Right atrium auricular region (tissue), 2 donors: ENCODE measurements around the gene RASGRP3. TPM values are rescaled to one million over a fixed set of nuclear protein-coding genes. Genes with fewer than 3 reads are reported as not detected.
A peak's percentile ranks its signal among the peaks of the same experiment; 100 is the strongest.
"Not testable (repeated sequence)": the region's sequence is repeated elsewhere in the genome, so short reads cannot be mapped to it uniquely, and the experiment has no call there.

ENCODE experiments used
- DNase-seq: peaks from one replicate; pipeline ENCODE4 v3.0.0-alpha.2; 2019; ENCODE audit warnings: low spot score
- H3K27ac ChIP-seq, 2 donors: fragments of 200-600 bp; sonication (generic); 1 replicate in 1 of 2; 2 replicates in 1 of 2; pipeline ENCODE4 v1.5.1; 2016 to 2019
- H3K27me3 ChIP-seq, 2 donors: fragments of 200-600 bp; sonication (generic); one replicate each; pipeline versions ENCODE4 v1.5.1 to v1.6.0; 2017 to 2019
- H3K36me3 ChIP-seq: fragments of 200-600 bp; sonication (generic); one replicate; pipeline ENCODE4 v1.5.1; 2016
- H3K4me1 ChIP-seq, 2 donors: fragments of 200-600 bp; sonication (generic); one replicate each; pipeline versions ENCODE4 v1.5.1 to v1.6.0; 2017 to 2019
- H3K4me3 ChIP-seq, 2 donors: fragments of 200-600 bp; sonication (generic); 1 replicate in 1 of 2; 2 replicates in 1 of 2; pipeline ENCODE4 v1.5.1; 2017 to 2019; ENCODE audit warnings: mild to moderate bottlenecking in 1 of 2, moderate library complexity in 1 of 2
- H3K9me3 ChIP-seq, 2 donors: fragments of 200-600 bp; sonication (generic); one replicate each; pipeline ENCODE4 v1.5.1; 2019
- CTCF ChIP-seq, 2 donors: fragments of 200-600 bp; sonication (generic); IDR thresholded peaks; one replicate each; pipeline ENCODE4 v1.5.1; 2019; ENCODE audit warnings: antibody characterized with exemption in 2 of 2
- total RNA-seq, 2 donors: library from RNA; depleted of rRNA; stranded (reverse); fragments of >200 nt; gene quantifications; one replicate each; pipeline ENCODE4 v1.1.0, GENCODE V29; 2016

RASGRP3 gene
- total RNA-seq, 2 donors from 2014 or later = 50.0 to 56.3 TPM

GRCh38 chr2:33441235-33441810, 35.1 kb upstream of the RASGRP3 start:
- no peaks in the 10 kb centered on the region for H3K9me3 ChIP-seq
- no peak for DNase-seq
- TF ChIP-seq CTCF (IDR thresholded peaks at IDR 0.05) = peak; percentile 48 to 84
- no peaks in the 10 kb centered on the region for H3K36me3 ChIP-seq
- no peak overlapping the region for H3K4me3 ChIP-seq
- H3K4me1 ChIP-seq = peaks cover 0 to 28% of the 10 kb centered on the region in 2 donors
- no peak overlapping the region for H3K27ac ChIP-seq
- H3K27me3 ChIP-seq = no peaks in the 10 kb centered on the region

DNA sequence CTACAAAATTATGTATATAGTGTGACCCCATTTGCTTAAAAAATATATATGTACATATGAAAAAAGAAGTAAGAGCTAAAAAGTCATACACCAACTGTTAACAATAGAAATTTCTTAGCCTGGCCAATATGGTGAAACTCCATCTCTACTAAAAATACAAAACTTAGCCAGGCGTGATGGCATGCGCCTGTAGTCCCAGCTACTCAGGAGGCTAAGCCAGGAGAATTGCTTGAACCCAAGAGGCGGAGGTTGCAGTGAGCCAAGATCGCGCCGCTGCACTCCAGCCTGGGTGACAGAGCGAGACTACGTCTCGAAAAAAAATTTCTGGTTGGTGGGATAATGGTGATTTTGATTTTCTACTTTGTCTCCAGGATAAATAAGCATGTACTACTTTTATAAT, 34.4 kb upstream of the RASGRP3 start:
- not testable (repeated sequence) for DNase-seq, H3K36me3 ChIP-seq, H3K9me3 ChIP-seq, H3K4me3 ChIP-seq, H3K27me3 ChIP-seq
- H3K4me1 ChIP-seq = peaks cover 0 to 25% of the 10 kb centered on the region in 2 donors
- peak overlapping the region; percentile 47 to 51 for H3K27ac ChIP-seq

- Histone ChIP-seq H3K9me3 (no peaks in the 10 kb centered on the region), H3K4me1 (peaks cover 0 to 25% of the 10 kb centered on the region in 2 donors), H3K27ac (peak overlapping the region; percentile 47 to 51), H3K27me3 (no peaks in the 10 kb centered on the region), H3K4me3 (no peak overlapping the region), H3K36me3 (no peaks in the 10 kb centered on the region)
- no peak for TF ChIP-seq CTCF (IDR thresholded peaks at IDR 0.05)
- DNase-seq = no peak
Observed at GRCh38 chr2:33442528-33443079, 33.8 kb upstream of the RASGRP3 start.

DNA sequence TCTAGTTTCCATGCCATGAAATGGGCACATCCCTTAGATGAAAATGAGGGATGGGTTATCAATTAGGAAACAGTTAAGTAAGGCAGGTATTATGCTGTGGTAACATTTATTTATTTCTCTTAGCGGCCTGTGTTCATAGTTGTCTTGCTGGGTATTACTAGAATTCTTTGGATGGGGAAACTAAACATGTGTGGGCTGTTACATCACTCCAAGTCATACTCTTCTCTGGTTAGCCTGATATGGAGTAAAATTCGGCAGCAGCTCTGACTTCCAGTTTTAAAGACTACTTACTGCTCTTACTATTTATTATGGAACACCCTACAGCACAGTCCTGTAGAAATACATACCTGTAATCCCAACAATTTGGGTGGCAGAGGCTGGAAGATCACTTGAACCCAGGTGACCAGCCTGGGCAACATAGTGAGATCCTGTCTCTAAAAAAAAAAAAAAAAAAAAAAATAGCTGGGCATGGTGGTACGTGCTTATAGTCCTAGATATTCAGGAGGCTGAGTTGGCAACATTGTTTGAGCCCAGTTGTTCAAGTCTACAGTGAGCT, 33.1 kb upstream of the RASGRP3 start:
- Histone ChIP-seq H3K4me3 (no peak overlapping the region), H3K9me3 (no peaks in the 10 kb centered on the region), H3K36me3 (no peaks in the 10 kb centered on the region), H3K27me3 (no peaks in the 10 kb centered on the region), H3K27ac (peak overlapping the region; percentile 47 to 51), H3K4me1 (peaks cover 0 to 25% of the 10 kb centered on the region in 2 donors)
- DNase-seq = no peak
- TF ChIP-seq CTCF (IDR thresholded peaks at IDR 0.05) = no peak

- H3K9me3 ChIP-seq = no peaks in the 10 kb centered on the region
- H3K27me3 ChIP-seq = no peaks in the 10 kb centered on the region
- no peak for TF ChIP-seq CTCF (IDR thresholded peaks at IDR 0.05)
- no peak for DNase-seq
- H3K4me3 ChIP-seq = no peak overlapping the region
- peaks cover 0 to 16% of the 10 kb centered on the region in 2 donors for H3K4me1 ChIP-seq
- H3K36me3 ChIP-seq = no peaks in the 10 kb centered on the region
- H3K27ac ChIP-seq = peak overlapping the region; percentile 55 to 57
Observed at GRCh38 chr2:33444967-33445366, 31.5 kb upstream of the RASGRP3 start.

DNA sequence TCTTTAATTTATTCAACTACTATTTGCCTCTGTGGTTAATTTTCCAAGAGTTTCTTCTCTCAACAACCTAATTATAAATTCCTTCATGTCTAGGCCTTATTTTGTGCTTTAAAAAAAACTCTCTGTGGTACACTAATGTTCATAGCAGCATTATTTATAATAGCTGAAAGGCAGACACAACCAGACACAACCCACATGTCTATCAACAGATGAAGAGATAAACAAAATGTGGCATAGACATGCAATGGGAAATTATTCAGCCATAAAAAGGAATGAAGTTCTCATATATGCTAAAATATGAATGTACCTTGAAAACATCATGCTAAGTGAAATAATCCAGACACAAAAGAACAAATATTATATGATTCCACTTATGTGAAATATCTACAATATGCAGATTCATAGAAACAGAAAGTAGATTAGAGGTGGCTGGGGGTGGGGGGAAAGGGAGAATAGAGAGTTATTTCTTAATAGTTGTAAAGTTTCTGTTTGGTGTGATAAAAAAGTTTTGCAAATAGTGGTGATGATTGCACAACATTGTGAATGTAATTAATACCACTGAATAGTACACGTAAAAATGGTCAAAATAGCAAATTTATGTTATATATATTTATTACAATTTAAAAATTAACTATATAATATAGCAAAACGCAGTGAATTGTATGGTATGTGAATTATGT, 28.1 kb upstream of the RASGRP3 start:
- no peak for DNase-seq
- Histone ChIP-seq H3K4me1 (peaks cover 0 to 16% of the 10 kb centered on the region in 2 donors), H3K36me3 (no peaks in the 10 kb centered on the region), H3K9me3 (peaks cover 0 to 20% of the 10 kb centered on the region in 2 donors), H3K4me3 (no peak overlapping the region), H3K27me3 (no peaks in the 10 kb centered on the region), H3K27ac (no peak overlapping the region)
- no peak for TF ChIP-seq CTCF (IDR thresholded peaks at IDR 0.05)
